PC-9 (cell line): ENCODE results near the gene MCF2L. TPM values are rescaled to one million over a fixed set of nuclear protein-coding genes. Genes with fewer than 3 reads are reported as not detected.

ENCODE experiments used
- BruUV-seq: library from RNA; stranded (reverse); fragments of 400-500 nt; replicated peaks from 2 replicates; lab custom pipeline; 2021; lab: Mats Ljungman, UMichigan
- CTCF ChIA-PET: fragments of 300-600 bp; sonication (Branson Sonifier 250); formaldehyde crosslinking; loops from one replicate; lab custom pipeline; 2022; ENCODE audit warnings: antibody characterized with exemption; lab: Charles Lee
- POLR2A ChIA-PET: fragments of 300-600 bp; sonication (Branson Sonifier 250); formaldehyde crosslinking; loops from one replicate; lab custom pipeline; 2022; ENCODE audit warnings: antibody characterized with exemption; ENCODE audit not compliant: unreplicated experiment; lab: Charles Lee
- DNase-seq, 2 experiments: peaks; one replicate each; pipeline versions ENCODE4 v3.0.0 to v3.0.0-alpha.2; 2015 to 2022; ENCODE audit warnings: mixed read lengths in 1 of 2
- H2AFZ ChIP-seq: fragments of 200-600 bp; sonication (generic); 2 replicates; pipeline ENCODE4 v1.8.1; 2017; ENCODE audit warnings: antibody characterized with exemption
- H3F3A ChIP-seq: fragments of 200-600 bp; sonication (generic); 2 replicates; pipeline ENCODE4 v1.8.1; 2017; ENCODE audit warnings: antibody characterized with exemption, mild to moderate bottlenecking, low read depth; ENCODE audit not compliant: insufficient read depth
- H3K27ac ChIP-seq: fragments of 200-600 bp; sonication (generic); 2 replicates; pipeline ENCODE4 v1.6.1; 2016; ENCODE audit warnings: mixed run types
- H3K27me3 ChIP-seq: fragments of 200-600 bp; sonication (generic); 2 replicates; pipeline ENCODE4 v1.6.1; 2016; ENCODE audit warnings: low read depth, mixed run types; ENCODE audit not compliant: insufficient read depth
- H3K36me3 ChIP-seq: fragments of 200-600 bp; sonication (generic); 2 replicates; pipeline ENCODE4 v1.6.1; 2016; ENCODE audit warnings: low read depth, mixed run types
- H3K4me1 ChIP-seq: fragments of 200-600 bp; sonication (generic); replicated peaks from 2 replicates; pipeline ENCODE4 v1.6.1; 2016; ENCODE audit warnings: mixed run types; ENCODE audit not compliant: insufficient read depth
- H3K4me2 ChIP-seq: fragments of 200-600 bp; sonication (generic); 2 replicates; pipeline ENCODE4 v1.6.1; 2017; ENCODE audit warnings: mixed run types
- H3K4me3 ChIP-seq: fragments of 200-600 bp; sonication (generic); 2 replicates; pipeline ENCODE4 v1.6.1; 2016; ENCODE audit warnings: mixed run types
- H3K79me2 ChIP-seq: fragments of 200-600 bp; sonication (generic); 2 replicates; pipeline ENCODE4 v1.6.1; 2017; ENCODE audit warnings: low read depth, mixed run types
- H3K9me2 ChIP-seq: fragments of 200-600 bp; sonication (generic); 2 replicates; pipeline ENCODE4 v1.8.1; 2017; ENCODE audit warnings: mild to moderate bottlenecking; ENCODE audit not compliant: insufficient read depth
- H3K9me3 ChIP-seq: fragments of 200-600 bp; sonication (generic); 2 replicates; pipeline ENCODE4 v1.8.1; 2016; ENCODE audit warnings: low read depth; ENCODE audit not compliant: insufficient read depth
- H4K20me1 ChIP-seq: fragments of 200-600 bp; sonication (generic); 2 replicates; pipeline ENCODE4 v1.8.1; 2017; ENCODE audit not compliant: insufficient read depth
- CTCF ChIP-seq: fragments of 200-600 bp; sonication (generic); conservative IDR thresholded peaks from 2 replicates; pipeline ENCODE4 v1.6.1; 2017; ENCODE audit warnings: mixed run types, antibody characterized with exemption, mild to moderate bottlenecking, moderate library complexity
- EZH2 ChIP-seq: fragments of 200-600 bp; sonication (generic); IDR thresholded peaks from 2 replicates; pipeline ENCODE4 v1.8.0; 2017; ENCODE audit warnings: antibody characterized with exemption, low read depth
- intact Hi-C: fragments of 100-400 bp; cut with micrococcal nuclease; formaldehyde crosslinking; loops from one replicate; pipeline ENCODE4 v1.10.0; 2022; ENCODE audit not compliant: unreplicated experiment
- total RNA-seq: library from RNA; stranded (reverse); gene quantifications from 2 replicates; pipeline ENCODE4 v1.2.3, GENCODE V29; 2021

MCF2L gene
- total RNA-seq, 1 experiment from 2014 or later, result 28.2 TPM

- Histone ChIP-seq H3K4me1 (peaks cover 18% of the 10 kb centered on the region), H3K4me2 (no peak overlapping the region), H3K4me3 (no peak overlapping the region), H3K27me3 (no peaks in the 10 kb centered on the region), H3K79me2 (no peaks in the 10 kb centered on the region), H3K9me2 (no peaks in the 10 kb centered on the region), H3K36me3 (no peaks in the 10 kb centered on the region), H3K27ac (no peak overlapping the region), H3F3A (peaks cover 12% of the 10 kb centered on the region), H4K20me1 (no peaks in the 10 kb centered on the region), H2AFZ (no peak overlapping the region), H3K9me3 (no peaks in the 10 kb centered on the region)
- ChIA-PET CTCF (no interaction called here), POLR2A (interaction anchor here (0.5 kb wide), 1 partner anchor 84 kb away, joined by 3 read pairs; no protein-coding TSS in a partner anchor)
- TF ChIP-seq CTCF (no peak), EZH2 (no peak)
- intact Hi-C loops, result no loop called here
- no peak for DNase-seq
- no TSS peak for BruUV-seq
These were observed 90.2 kb downstream of the MCF2L start for GRCh38 chr13:113058988-113059850.

GRCh38 chr13:113059891-113060290 is 90.9 kb downstream of the MCF2L start:
- intact Hi-C loops, result no loop called here
- BruUV-seq, result no TSS peak
- Histone ChIP-seq H3K4me1 (peaks cover 18% of the 10 kb centered on the region), H3K9me3 (no peaks in the 10 kb centered on the region), H3K79me2 (no peaks in the 10 kb centered on the region), H3K9me2 (no peaks in the 10 kb centered on the region), H3K27me3 (no peaks in the 10 kb centered on the region), H3K4me2 (no peak overlapping the region), H3K4me3 (no peak overlapping the region), H2AFZ (no peak overlapping the region), H3F3A (peaks cover 10% of the 10 kb centered on the region), H4K20me1 (no peaks in the 10 kb centered on the region), H3K36me3 (no peaks in the 10 kb centered on the region), H3K27ac (no peak overlapping the region)
- ChIA-PET POLR2A (interaction anchor here (0.5 kb wide), 1 partner anchor 83 kb away, joined by 3 read pairs; no protein-coding TSS in a partner anchor), CTCF (no interaction called here)
- no peak for DNase-seq
- no peak for TF ChIP-seq CTCF
- TF ChIP-seq EZH2, result no peak

DNA sequence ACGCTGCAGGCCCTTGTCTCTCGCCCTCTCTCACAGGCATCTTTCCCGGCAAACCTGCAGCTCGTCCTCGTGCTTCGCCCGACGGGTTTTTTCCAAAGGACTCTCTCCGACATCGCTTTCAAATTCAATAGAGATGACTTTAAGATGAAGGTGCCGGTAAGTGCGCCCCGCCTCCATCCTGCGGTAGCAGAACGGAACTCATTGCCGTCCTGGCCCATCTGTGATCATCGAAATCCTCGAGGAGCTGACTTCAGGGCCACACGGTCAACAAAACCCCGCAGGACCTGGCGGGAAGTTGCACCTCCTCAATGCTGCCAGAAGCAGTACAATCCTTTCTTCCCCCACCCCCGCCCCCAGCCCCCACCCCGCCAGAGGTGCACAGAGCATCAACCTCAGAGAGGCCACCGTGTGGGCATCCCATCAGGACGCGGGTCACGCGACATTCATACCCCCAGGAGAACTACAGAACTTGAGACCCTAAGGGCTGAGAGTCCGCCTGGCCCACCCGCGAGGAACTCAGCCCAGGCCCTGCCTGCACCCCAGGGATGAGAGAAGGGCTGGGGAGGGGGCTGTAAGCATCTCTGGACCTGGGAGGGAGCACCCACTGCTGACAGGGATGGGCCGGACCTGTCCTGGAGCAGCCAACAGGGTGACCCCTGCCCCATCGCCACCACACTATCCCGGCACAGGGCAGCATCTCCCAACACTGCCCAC is 91.7 kb downstream of the MCF2L start:
- no peak overlapping the region for H3K4me2 ChIP-seq
- no peaks in the 10 kb centered on the region for H3K9me3 ChIP-seq
- H3K27ac ChIP-seq, result no peak overlapping the region
- DNase-seq, result no peak
- ChIA-PET POLR2A (no interaction called here), CTCF (no interaction called here)
- H3K4me3 ChIP-seq, result no peak overlapping the region
- H3K79me2 ChIP-seq, result no peaks in the 10 kb centered on the region
- peaks cover 8% of the 10 kb centered on the region; the same call in 1 of the 2 replicates for H3F3A ChIP-seq
- no peaks in the 10 kb centered on the region for H3K27me3 ChIP-seq
- H3K36me3 ChIP-seq, result no peaks in the 10 kb centered on the region
- H3K9me2 ChIP-seq, result no peaks in the 10 kb centered on the region
- no TSS peak for BruUV-seq
- H2AFZ ChIP-seq, result no peak overlapping the region
- H3K4me1 ChIP-seq, result peaks cover 13% of the 10 kb centered on the region
- intact Hi-C loops, result no loop called here
- TF ChIP-seq EZH2 (no peak), CTCF (no peak)
- no peaks in the 10 kb centered on the region for H4K20me1 ChIP-seq
